D721Med (cell line): ENCODE measurements around the gene DNAJB6.
"Not testable (repeated sequence)": the region's sequence is repeated elsewhere in the genome, so short reads cannot be mapped to it uniquely, and the experiment has no call there.

Experiments used
- DNase-seq: peaks from one replicate; pipeline ENCODE4 v3.0.0; 2011; ENCODE audit warnings: low spot score; ENCODE audit not compliant: insufficient read length
- FAIRE-seq: peaks from 2 replicates; lab custom pipeline; 2011; peaks lifted over from hg19 to GRCh38; lab: Jason Lieb, UNC
- TF ChIP-seq, protein P1 (sequence below): IDR thresholded peaks from 2 replicates; pipeline ENCODE4 v1.5.1; 2012; ENCODE audit warnings: mild to moderate bottlenecking, control low read depth; ENCODE audit not compliant: insufficient read depth; ENCODE audit errors: missing control alignments

Gene DNAJB6

DNA sequence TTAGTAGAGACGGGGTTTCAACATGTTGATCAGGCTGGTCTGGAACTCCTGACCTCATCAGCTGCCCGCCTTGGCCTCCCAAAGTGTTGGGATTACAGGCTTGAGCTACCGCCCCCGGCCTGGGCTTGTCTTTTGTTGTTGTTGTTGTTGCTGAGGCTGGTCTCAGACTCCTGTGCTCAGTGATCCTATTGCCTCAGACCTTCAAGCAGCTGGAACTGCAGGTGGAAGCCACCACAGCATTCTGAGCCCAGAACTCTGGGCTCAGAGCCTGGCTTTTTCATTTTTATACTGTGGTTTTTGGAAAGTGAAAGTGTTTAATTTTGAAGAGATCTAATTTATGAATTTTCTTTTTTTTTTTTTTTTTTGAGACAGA lies 16.2 kb upstream of the DNAJB6 start:
- DNase-seq, result no peak
- no peak for FAIRE-seq
- TF ChIP-seq, protein P1, sequence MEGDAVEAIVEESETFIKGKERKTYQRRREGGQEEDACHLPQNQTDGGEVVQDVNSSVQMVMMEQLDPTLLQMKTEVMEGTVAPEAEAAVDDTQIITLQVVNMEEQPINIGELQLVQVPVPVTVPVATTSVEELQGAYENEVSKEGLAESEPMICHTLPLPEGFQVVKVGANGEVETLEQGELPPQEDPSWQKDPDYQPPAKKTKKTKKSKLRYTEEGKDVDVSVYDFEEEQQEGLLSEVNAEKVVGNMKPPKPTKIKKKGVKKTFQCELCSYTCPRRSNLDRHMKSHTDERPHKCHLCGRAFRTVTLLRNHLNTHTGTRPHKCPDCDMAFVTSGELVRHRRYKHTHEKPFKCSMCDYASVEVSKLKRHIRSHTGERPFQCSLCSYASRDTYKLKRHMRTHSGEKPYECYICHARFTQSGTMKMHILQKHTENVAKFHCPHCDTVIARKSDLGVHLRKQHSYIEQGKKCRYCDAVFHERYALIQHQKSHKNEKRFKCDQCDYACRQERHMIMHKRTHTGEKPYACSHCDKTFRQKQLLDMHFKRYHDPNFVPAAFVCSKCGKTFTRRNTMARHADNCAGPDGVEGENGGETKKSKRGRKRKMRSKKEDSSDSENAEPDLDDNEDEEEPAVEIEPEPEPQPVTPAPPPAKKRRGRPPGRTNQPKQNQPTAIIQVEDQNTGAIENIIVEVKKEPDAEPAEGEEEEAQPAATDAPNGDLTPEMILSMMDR, result no peak

GRCh38 chr7:157323401-157323800 lies 13.4 kb upstream of the DNAJB6 start:
- DNase-seq, result no peak
- no peak for FAIRE-seq
- TF ChIP-seq, protein P1, result no peak

GRCh38 chr7:157329447-157329846 lies 7.4 kb upstream of the DNAJB6 start:
- FAIRE-seq, result no peak
- DNase-seq, result no peak
- TF ChIP-seq, protein P1, result no peak

DNA sequence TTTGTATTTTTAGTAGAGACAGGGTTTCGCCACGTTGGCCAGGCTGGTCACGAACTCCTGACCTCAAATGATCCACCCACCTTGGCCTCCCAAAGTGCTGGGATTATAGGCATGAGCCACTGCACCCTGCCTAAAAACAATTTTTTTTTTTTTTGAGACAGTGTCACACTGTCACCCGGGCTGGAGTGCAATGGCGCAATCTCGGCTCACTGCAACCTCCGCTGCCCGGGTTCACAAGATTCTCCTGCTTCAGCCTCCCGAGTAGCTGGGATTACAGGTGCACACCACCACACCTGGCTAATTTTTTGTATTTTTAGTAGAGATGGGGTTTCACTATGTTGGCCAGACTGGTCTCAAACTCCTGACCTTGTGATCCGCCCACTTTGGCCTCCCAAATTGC lies 6.2 kb upstream of the DNAJB6 start:
- FAIRE-seq, DNase-seq: not testable (repeated sequence)

DNA sequence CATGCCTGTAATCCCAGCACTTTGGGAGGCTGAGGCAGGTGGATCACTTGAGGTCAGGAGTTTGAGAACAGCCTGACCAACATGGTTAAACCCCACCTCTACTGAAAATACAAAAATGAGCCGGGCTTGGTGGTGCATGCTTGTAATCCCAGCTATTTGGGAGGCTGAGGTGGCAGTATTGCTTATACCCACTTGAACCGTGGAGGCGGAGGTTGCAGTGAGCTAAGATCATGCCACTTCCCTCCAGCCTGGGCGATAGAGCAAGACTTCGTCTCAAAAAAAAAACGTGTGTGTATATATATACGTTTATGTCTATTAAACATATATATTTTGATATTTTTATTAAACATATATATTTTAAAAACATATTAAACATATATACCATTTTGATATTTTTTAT lies 5.8 kb upstream of the DNAJB6 start:
- not testable (repeated sequence) for FAIRE-seq, DNase-seq

- no peak for DNase-seq
- TF ChIP-seq, protein P1, result no peak
- no peak for FAIRE-seq
Observed at GRCh38 chr7:157335236-157335635, 1.6 kb upstream of the DNAJB6 start.

- TF ChIP-seq, protein P1, result no peak
- FAIRE-seq, result no peak
- no peak for DNase-seq
Observed at GRCh38 chr7:157335991-157336382, 817 bp upstream of the DNAJB6 start.

DNA sequence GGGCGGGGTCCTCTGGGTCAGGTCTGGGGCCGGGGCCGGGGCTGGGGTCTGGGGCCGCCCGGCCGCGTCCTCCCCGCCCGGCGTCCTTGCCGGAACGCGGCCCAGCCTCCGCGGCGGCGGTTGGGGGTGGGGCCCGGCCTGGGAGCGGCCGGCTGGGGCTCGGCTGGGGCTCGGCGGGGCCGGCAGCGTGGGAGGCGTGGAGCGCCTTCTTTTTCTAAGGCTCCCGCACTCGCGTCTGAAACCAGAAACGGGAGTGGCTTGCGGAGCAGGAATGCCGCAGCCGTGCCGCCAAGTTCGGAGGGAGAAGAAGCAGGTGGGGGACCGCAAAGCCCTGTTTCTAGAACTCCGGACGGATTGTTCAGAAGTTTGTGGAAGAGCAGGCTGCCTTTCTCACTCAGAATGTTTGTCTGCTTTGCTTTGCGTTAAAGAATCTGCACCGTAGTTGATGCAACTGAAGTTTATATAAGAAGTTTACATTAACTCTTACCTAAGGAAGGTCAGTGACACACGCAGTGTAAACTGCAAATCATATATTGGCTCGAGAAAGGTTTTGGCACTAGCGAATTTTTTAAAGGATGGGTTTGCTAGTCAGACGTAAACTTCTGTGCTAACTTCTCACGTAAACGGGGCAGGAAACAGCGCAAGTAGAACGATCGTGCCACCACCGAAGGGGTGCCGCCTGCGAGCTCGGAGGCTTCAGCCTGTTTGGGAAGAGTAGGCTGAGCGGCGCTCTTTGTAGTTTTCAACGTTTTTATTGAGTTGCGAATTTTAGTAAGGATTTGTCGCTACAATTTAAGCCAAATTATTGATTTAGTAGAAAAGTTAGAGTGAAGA lies 729 bp downstream of the DNAJB6 start:
- FAIRE-seq (no peak), DNase-seq (no peak)
- TF ChIP-seq, protein P1, result no peak
